GM12873 (cell line): Measurements from ENCODE around the gene CADM2.

ENCODE experiments used
- CTCF ChIP-seq: IDR thresholded peaks from 2 replicates; pipeline ENCODE4 v1.5.1; 2012; ENCODE audit warnings: low read depth, mild to moderate bottlenecking, moderate library complexity, low read length, control low read depth; ENCODE audit not compliant: insufficient read depth; ENCODE audit errors: missing control alignments

Gene CADM2

GRCh38 chr3:86047161-86047560, 1088.4 kb downstream of the CADM2 start:
- TF ChIP-seq CTCF = no peak

GRCh38 chr3:86051058-86051457, 1092.3 kb downstream of the CADM2 start:
- TF ChIP-seq CTCF = no peak

- TF ChIP-seq CTCF = no peak
Observed at GRCh38 chr3:86056032-86056431, 1097.2 kb downstream of the CADM2 start.

- no peak for TF ChIP-seq CTCF
Observed at GRCh38 chr3:86056962-86057361, 1098.2 kb downstream of the CADM2 start.

- no peak for TF ChIP-seq CTCF
Observed at GRCh38 chr3:86073799-86074198, 1115.0 kb downstream of the CADM2 start.

- no peak for TF ChIP-seq CTCF
Observed at GRCh38 chr3:86087160-86087871, 1128.5 kb downstream of the CADM2 start.

GRCh38 chr3:86104154-86104553, 1145.4 kb downstream of the CADM2 start:
- TF ChIP-seq CTCF = no peak
